Thoracic aorta (tissue), 2 donors: ENCODE measurements around the gene DIO3. TPM values are rescaled to one million over a fixed set of nuclear protein-coding genes. Genes with fewer than 3 reads are reported as not detected.

ENCODE experiments used
- ATAC-seq: fragments of 150-250 bp; one replicate; pipeline ENCODE4 v1.8.0; 2017; ENCODE audit warnings: low read depth; ENCODE audit not compliant: insufficient number of reproducible peaks, low FRiP score
- DNase-seq: peaks from one replicate; pipeline ENCODE4 v3.0.0-alpha.2; 2020; ENCODE audit warnings: low spot score
- H3K27ac ChIP-seq, 2 donors: fragments of 200-600 bp; sonication (generic); 1 replicate in 1 of 2; 2 replicates in 1 of 2; pipeline ENCODE4 v1.5.1; 2016; ENCODE audit warnings: mild to moderate bottlenecking in 2 of 2, moderate library complexity in 2 of 2
- H3K27me3 ChIP-seq: fragments of 200-600 bp; sonication (generic); replicated peaks from 2 replicates; pipeline ENCODE4 v1.6.0; 2016; ENCODE audit warnings: mild to moderate bottlenecking; ENCODE audit not compliant: insufficient read depth
- H3K36me3 ChIP-seq: fragments of 200-600 bp; sonication (generic); one replicate; pipeline ENCODE4 v1.5.1; 2016
- H3K4me1 ChIP-seq, 2 donors: fragments of 200-600 bp; sonication (generic); 1 replicate in 1 of 2; 2 replicates in 1 of 2; pipeline versions ENCODE4 v1.5.1 to v1.6.0; 2016; ENCODE audit warnings: low read depth in 2 of 2, mild to moderate bottlenecking in 1 of 2; ENCODE audit not compliant: control insufficient read depth in 1 of 2
- H3K4me3 ChIP-seq: fragments of 200-600 bp; sonication (generic); 2 replicates; pipeline ENCODE4 v1.5.1; 2016; ENCODE audit warnings: mild to moderate bottlenecking
- H3K9me3 ChIP-seq: fragments of 200-600 bp; sonication (generic); 2 replicates; pipeline ENCODE4 v1.5.1; 2016
- CTCF ChIP-seq: fragments of 200-600 bp; sonication (generic); IDR thresholded peaks from one replicate; pipeline ENCODE4 v1.5.1; 2019; ENCODE audit warnings: antibody characterized with exemption
- total RNA-seq, 2 donors: library from RNA; depleted of rRNA; stranded (reverse); fragments of >200 nt; gene quantifications; one replicate each; pipeline versions ENCODE4 v1.1.0 to v1.2.3, GENCODE V29; 2016

The DIO3 gene
- total RNA-seq, 2 donors from 2014 or later = 0.41 to 0.78 TPM

- TF ChIP-seq CTCF = no peak
- DNase-seq (no peak), ATAC-seq (no peak)
- Histone ChIP-seq H3K27me3 (no peaks in the 10 kb centered on the region), H3K4me3 (no peak overlapping the region), H3K27ac (no peak overlapping the region), H3K9me3 (no peaks in the 10 kb centered on the region), H3K4me1 (no peaks in the 10 kb centered on the region), H3K36me3 (no peaks in the 10 kb centered on the region)
These were observed 38.1 kb downstream of the DIO3 start for GRCh38 chr14:101599234-101599885.

- no peaks in the 10 kb centered on the region for H3K4me1 ChIP-seq
- H3K27ac ChIP-seq = no peak overlapping the region
- no peak for TF ChIP-seq CTCF
- no peak overlapping the region for H3K4me3 ChIP-seq
- ATAC-seq (no peak), DNase-seq (no peak)
- H3K36me3 ChIP-seq = no peaks in the 10 kb centered on the region
- no peaks in the 10 kb centered on the region for H3K27me3 ChIP-seq
- no peaks in the 10 kb centered on the region for H3K9me3 ChIP-seq
These were observed 39.1 kb downstream of the DIO3 start for GRCh38 chr14:101600336-101600890.

GRCh38 chr14:101600891-101601605 is 39.8 kb downstream of the DIO3 start:
- Histone ChIP-seq H3K4me1 (no peaks in the 10 kb centered on the region), H3K9me3 (no peaks in the 10 kb centered on the region), H3K4me3 (no peak overlapping the region), H3K27ac (no peak overlapping the region), H3K36me3 (no peaks in the 10 kb centered on the region), H3K27me3 (no peaks in the 10 kb centered on the region)
- TF ChIP-seq CTCF = no peak
- no peak for DNase-seq
- ATAC-seq = no peak

GRCh38 chr14:101601606-101602465 is 40.5 kb downstream of the DIO3 start:
- no peaks in the 10 kb centered on the region for H3K4me1 ChIP-seq
- no peak overlapping the region for H3K27ac ChIP-seq
- H3K27me3 ChIP-seq = no peaks in the 10 kb centered on the region
- no peak for DNase-seq
- no peak overlapping the region for H3K4me3 ChIP-seq
- no peaks in the 10 kb centered on the region for H3K9me3 ChIP-seq
- no peaks in the 10 kb centered on the region for H3K36me3 ChIP-seq
- ATAC-seq = no peak
- no peak for TF ChIP-seq CTCF

- no peak overlapping the region for H3K4me3 ChIP-seq
- no peaks in the 10 kb centered on the region for H3K9me3 ChIP-seq
- no peak overlapping the region for H3K27ac ChIP-seq
- no peaks in the 10 kb centered on the region for H3K27me3 ChIP-seq
- TF ChIP-seq CTCF = no peak
- H3K36me3 ChIP-seq = no peaks in the 10 kb centered on the region
- DNase-seq = no peak
- ATAC-seq = no peak
- no peaks in the 10 kb centered on the region for H3K4me1 ChIP-seq
These were observed 41.2 kb downstream of the DIO3 start for GRCh38 chr14:101602466-101602840.
